ENCODE results near the gene MPHOSPH10.

DNA sequence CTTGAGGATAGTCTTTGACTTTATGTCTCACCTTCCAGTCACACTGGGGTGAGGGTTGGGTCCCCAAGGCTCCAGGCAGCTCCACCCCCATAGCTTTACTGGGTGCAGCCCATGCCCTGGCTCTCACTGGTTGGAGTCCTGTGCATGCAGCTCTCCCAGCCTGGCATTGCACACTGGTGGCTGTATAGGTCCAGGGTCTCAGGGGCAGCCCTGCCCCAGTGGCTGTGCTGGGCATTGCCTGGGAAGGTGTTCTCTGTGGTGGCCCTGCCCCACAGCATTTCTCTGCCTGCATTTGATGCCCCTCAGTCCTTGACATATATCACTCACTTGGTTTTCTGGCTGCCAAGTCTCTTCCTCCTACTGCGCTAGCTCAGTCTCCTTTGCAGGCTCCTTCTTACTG is 21.2 kb downstream of the MPHOSPH10 start:
- TF ChIP-seq SMC3 (IDR thresholded peaks at IDR 0.05; ENCODE audit: low read depth, low read length) (no peak), CHD1 (IDR thresholded peaks at IDR 0.05; ENCODE audit: low read depth, low read length) (no peak), CTCF (conservative IDR thresholded peaks at IDR 0.05; ENCODE audit: low read depth, low read length) (no peak), POLR2A (IDR thresholded peaks at IDR 0.05; ENCODE audit: low read depth, low read length) (no peak), NFE2L2 (IDR thresholded peaks at IDR 0.05; ENCODE audit: low read depth, low read length) (no peak), BHLHE40 (IDR thresholded peaks at IDR 0.05; ENCODE audit: low read depth, low read length) (no peak), CEBPB (IDR thresholded peaks at IDR 0.05; ENCODE audit: low read depth, low read length) (no peak)
- TF ChIP-seq, protein P1, sequence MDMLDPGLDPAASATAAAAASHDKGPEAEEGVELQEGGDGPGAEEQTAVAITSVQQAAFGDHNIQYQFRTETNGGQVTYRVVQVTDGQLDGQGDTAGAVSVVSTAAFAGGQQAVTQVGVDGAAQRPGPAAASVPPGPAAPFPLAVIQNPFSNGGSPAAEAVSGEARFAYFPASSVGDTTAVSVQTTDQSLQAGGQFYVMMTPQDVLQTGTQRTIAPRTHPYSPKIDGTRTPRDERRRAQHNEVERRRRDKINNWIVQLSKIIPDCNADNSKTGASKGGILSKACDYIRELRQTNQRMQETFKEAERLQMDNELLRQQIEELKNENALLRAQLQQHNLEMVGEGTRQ (IDR thresholded peaks at IDR 0.05; ENCODE audit: low read depth, low read length) = no peak
